ENCODE results near the gene HOXA6.

GRCh38 chr7:27109466-27110185 is 37.9 kb downstream of the HOXA6 start:
- TF ChIP-seq CTCF (IDR thresholded peaks at IDR 0.05; ENCODE audit: borderline replicate concordance, extremely low read depth, low read length, poor library complexity, severe bottlenecking): no peak
- no peak for TF ChIP-seq EZH2 (IDR thresholded peaks at IDR 0.05; ENCODE audit: borderline replicate concordance, low read depth, low read length, severe bottlenecking)

Measured in DND-41 (cell line).